Stimulated activated CD8-positive, alpha-beta memory T cell treated with anti-CD3 and anti-CD28 coated beads, Interleukin-7, amount 100 ng/mL, for 1 hour (primary cell): ENCODE measurements around the gene CTIF.

Experiments used
- DNase-seq, 2 donors: peaks; one replicate each; pipeline ENCODE4 v3.0.0-alpha.2; 2020; ENCODE audit warnings: low read depth in 2 of 2

CTIF gene

GRCh38 chr18:48787203-48788151 is 248.6 kb downstream of the CTIF start:
- no peak for DNase-seq

GRCh38 chr18:48788373-48788772 is 249.5 kb downstream of the CTIF start:
- no peak for DNase-seq

GRCh38 chr18:48789259-48789812 is 250.5 kb downstream of the CTIF start:
- no peak for DNase-seq

- no peak for DNase-seq
Observed at GRCh38 chr18:48790226-48790863, 251.5 kb downstream of the CTIF start.

GRCh38 chr18:48790869-48791635 is 252.2 kb downstream of the CTIF start:
- no peak for DNase-seq

GRCh38 chr18:48791636-48792105 is 252.8 kb downstream of the CTIF start:
- DNase-seq, result no peak

- DNase-seq, result no peak
Observed at GRCh38 chr18:48792141-48792540, 253.3 kb downstream of the CTIF start.

GRCh38 chr18:48792611-48793380 is 254.0 kb downstream of the CTIF start:
- DNase-seq, result no peak

- DNase-seq, result no peak
Observed at GRCh38 chr18:48794251-48794970, 255.6 kb downstream of the CTIF start.

- DNase-seq, result no peak
Observed at GRCh38 chr18:48795696-48796095, 256.9 kb downstream of the CTIF start.

- no peak for DNase-seq
Observed at GRCh38 chr18:48796491-48797205, 257.8 kb downstream of the CTIF start.

- no peak for DNase-seq
Observed at GRCh38 chr18:48797841-48798255, 259.0 kb downstream of the CTIF start.

GRCh38 chr18:48798334-48799245 is 259.8 kb downstream of the CTIF start:
- no peak for DNase-seq

- DNase-seq, result no peak
Observed at GRCh38 chr18:48799724-48800315, 261.0 kb downstream of the CTIF start.

GRCh38 chr18:48800466-48800865 is 261.6 kb downstream of the CTIF start:
- no peak for DNase-seq

- no peak for DNase-seq
Observed at GRCh38 chr18:48800876-48801727, 262.3 kb downstream of the CTIF start.
